GM23248 (cell line): ENCODE results near the gene FBXO46. TPM values are rescaled to one million over a fixed set of nuclear protein-coding genes. Genes with fewer than 3 reads are reported as not detected.

ENCODE experiments used
- DNase-seq: peaks from one replicate; pipeline ENCODE4 v3.0.0-alpha.2; 2015
- H2AFZ ChIP-seq: fragments of 200-600 bp; sonication (generic); 2 replicates; pipeline ENCODE4 v1.6.1; 2016; ENCODE audit warnings: antibody characterized with exemption
- H3F3A ChIP-seq: fragments of 200-600 bp; sonication (generic); 2 replicates; pipeline ENCODE4 v1.6.1; 2016; ENCODE audit warnings: mild to moderate bottlenecking, antibody characterized with exemption, mixed run types; ENCODE audit not compliant: insufficient read depth
- H3K27ac ChIP-seq: fragments of 200-600 bp; sonication (generic); 2 replicates; pipeline ENCODE4 v1.5.1; 2016; ENCODE audit warnings: mild to moderate bottlenecking
- H3K27me3 ChIP-seq: fragments of 200-600 bp; sonication (generic); replicated peaks from 2 replicates; pipeline ENCODE4 v1.6.1; 2016; ENCODE audit warnings: mild to moderate bottlenecking; ENCODE audit not compliant: insufficient read depth
- H3K36me3 ChIP-seq: fragments of 200-600 bp; sonication (generic); 2 replicates; pipeline ENCODE4 v1.6.1; 2016; ENCODE audit warnings: low read depth, mild to moderate bottlenecking
- H3K4me1 ChIP-seq: fragments of 200-600 bp; sonication (generic); 2 replicates; pipeline ENCODE4 v1.6.1; 2016; ENCODE audit warnings: mild to moderate bottlenecking; ENCODE audit not compliant: insufficient read depth
- H3K4me2 ChIP-seq: fragments of 200-600 bp; sonication (generic); one replicate; pipeline ENCODE4 v1.6.1; 2016; ENCODE audit warnings: mild to moderate bottlenecking; ENCODE audit not compliant: unreplicated experiment
- H3K4me3 ChIP-seq: fragments of 200-600 bp; sonication (generic); 2 replicates; pipeline ENCODE4 v1.5.1; 2016; ENCODE audit warnings: mild to moderate bottlenecking
- H3K79me2 ChIP-seq: fragments of 200-600 bp; sonication (generic); 2 replicates; pipeline ENCODE4 v1.6.1; 2016; ENCODE audit warnings: mild to moderate bottlenecking; ENCODE audit not compliant: insufficient read depth
- H3K9ac ChIP-seq: fragments of 200-600 bp; sonication (generic); 2 replicates; pipeline ENCODE4 v1.6.1; 2016; ENCODE audit warnings: mild to moderate bottlenecking
- H3K9me2 ChIP-seq: fragments of 200-600 bp; sonication (generic); 2 replicates; pipeline ENCODE4 v1.6.1; 2016; ENCODE audit warnings: mixed run types, mild to moderate bottlenecking, moderate library complexity; ENCODE audit not compliant: insufficient read depth
- H3K9me3 ChIP-seq: fragments of 200-600 bp; sonication (generic); one replicate; pipeline ENCODE4 v1.6.1; 2017; ENCODE audit warnings: low read depth
- H4K20me1 ChIP-seq: fragments of 200-600 bp; sonication (generic); 2 replicates; pipeline ENCODE4 v1.6.0; 2016; ENCODE audit not compliant: insufficient read depth
- EZH2 ChIP-seq: fragments of 200-600 bp; sonication (generic); IDR thresholded peaks from 2 replicates; pipeline ENCODE4 v1.6.1; 2018; ENCODE audit warnings: antibody characterized with exemption, mild to moderate bottlenecking; ENCODE audit not compliant: insufficient read depth, poor library complexity, severe bottlenecking
- EZH2phosphoT487 ChIP-seq: fragments of 200-600 bp; sonication (generic); IDR thresholded peaks from 2 replicates; pipeline ENCODE4 v1.6.1; 2018; ENCODE audit warnings: antibody characterized with exemption, moderate library complexity, mild to moderate bottlenecking, low read depth; ENCODE audit not compliant: insufficient read depth
- WGBS, 2 experiments: methylation state at CpG; one replicate each; pipeline ENCODE4 v1.1.6; 2015 to 2017; ENCODE audit warnings: low lambda C conversion rate in 2 of 2, low coverage in 1 of 2; ENCODE audit errors: missing lambda C conversion rate in 2 of 2; 5-methylcytosine and 5-hydroxymethylcytosine counted together
- in situ Hi-C: fragments of 300-500 bp; cut with MboI; formaldehyde crosslinking; loops from 2 replicates; pipeline ENCODE4 v1.15.0; 2020
- polyA plus RNA-seq: library from polyadenylated mRNA; unstranded; fragments of >200 nt; fragmentation: Nextera tagmentation; extraction: Ambion mirVana; gene quantifications from 2 replicates; pipeline ENCODE4 v1.2.1, GENCODE V29; 2016
- total RNA-seq: library from RNA; depleted of rRNA; stranded (reverse); fragments of >200 nt; shearing (Covaris generic); gene quantifications from 2 replicates; pipeline ENCODE4 v1.2.3, GENCODE V29; 2014

The FBXO46 gene
- total and polyA plus RNA-seq, 2 experiments from 2014 or later, result 3.1 to 6.3 TPM

- 63 to 66% methylated on average over 19 to 21 of the region's 21 CpGs for WGBS, 2 experiments
- peaks cover 5% of the 10 kb centered on the region; the same call in 1 of the 2 replicates for H3F3A ChIP-seq
- H3K9me3 ChIP-seq, result no peaks in the 10 kb centered on the region
- H3K4me3 ChIP-seq, result no peak overlapping the region
- in situ Hi-C loops, result no loop called here
- H3K4me2 ChIP-seq, result no peak overlapping the region
- no peak overlapping the region for H3K27ac ChIP-seq
- no peak overlapping the region for H2AFZ ChIP-seq
- no peaks in the 10 kb centered on the region for H4K20me1 ChIP-seq
- TF ChIP-seq EZH2phosphoT487 (no peak), EZH2 (no peak)
- H3K79me2 ChIP-seq, result peaks cover 18% of the 10 kb centered on the region; the same call in 1 of the 2 replicates
- H3K9ac ChIP-seq, result no peak overlapping the region
- H3K4me1 ChIP-seq, result peaks cover 5% of the 10 kb centered on the region; the same call in 1 of the 2 replicates
- no peaks in the 10 kb centered on the region for H3K27me3 ChIP-seq
- no peak for DNase-seq
- H3K36me3 ChIP-seq, result no peaks in the 10 kb centered on the region
- no peaks in the 10 kb centered on the region for H3K9me2 ChIP-seq
These were observed 34.4 kb upstream of the FBXO46 start for GRCh38 chr19:45764945-45765701.

GRCh38 chr19:45764475-45764874 is 33.8 kb upstream of the FBXO46 start:
- H3F3A ChIP-seq, result no peaks in the 10 kb centered on the region
- no peak for DNase-seq
- H3K4me1 ChIP-seq, result peaks cover 5% of the 10 kb centered on the region; the same call in 1 of the 2 replicates
- H3K9me3 ChIP-seq, result no peaks in the 10 kb centered on the region
- no peak overlapping the region for H3K4me2 ChIP-seq
- TF ChIP-seq EZH2 (no peak), EZH2phosphoT487 (no peak)
- no peaks in the 10 kb centered on the region for H3K27me3 ChIP-seq
- H3K4me3 ChIP-seq, result no peak overlapping the region
- WGBS, 2 experiments, result 79 to 84% methylated on average over 6 of the region's 6 CpGs
- no peaks in the 10 kb centered on the region for H3K9me2 ChIP-seq
- H3K9ac ChIP-seq, result no peak overlapping the region
- H3K36me3 ChIP-seq, result no peaks in the 10 kb centered on the region
- in situ Hi-C loops, result no loop called here
- no peak overlapping the region for H3K27ac ChIP-seq
- no peak overlapping the region for H2AFZ ChIP-seq
- no peaks in the 10 kb centered on the region for H4K20me1 ChIP-seq
- peaks cover 18% of the 10 kb centered on the region; the same call in 1 of the 2 replicates for H3K79me2 ChIP-seq

GRCh38 chr19:45763691-45764294 is 33.1 kb upstream of the FBXO46 start:
- H3K4me1 ChIP-seq, result peaks cover 5% of the 10 kb centered on the region; the same call in 1 of the 2 replicates
- H3K79me2 ChIP-seq, result peaks cover 18% of the 10 kb centered on the region; the same call in 1 of the 2 replicates
- H4K20me1 ChIP-seq, result no peaks in the 10 kb centered on the region
- H3K36me3 ChIP-seq, result no peaks in the 10 kb centered on the region
- no peak for TF ChIP-seq EZH2phosphoT487
- TF ChIP-seq EZH2, result no peak
- no peaks in the 10 kb centered on the region for H3K27me3 ChIP-seq
- H3K9me2 ChIP-seq, result no peaks in the 10 kb centered on the region
- no peak overlapping the region for H2AFZ ChIP-seq
- no peak overlapping the region for H3K27ac ChIP-seq
- H3K9ac ChIP-seq, result no peak overlapping the region
- in situ Hi-C loops, result no loop called here
- DNase-seq, result no peak
- no peak overlapping the region for H3K4me2 ChIP-seq
- H3F3A ChIP-seq, result no peaks in the 10 kb centered on the region
- H3K9me3 ChIP-seq, result no peaks in the 10 kb centered on the region
- WGBS, 2 experiments, result 24 to 28% methylated on average over 26 of the region's 27 CpGs
- no peak overlapping the region for H3K4me3 ChIP-seq

- no peak for DNase-seq
- H3K9me3 ChIP-seq, result no peaks in the 10 kb centered on the region
- 83 to 84% methylated on average over 15 of the region's 15 CpGs for WGBS, 2 experiments
- H3K9ac ChIP-seq, result no peak overlapping the region
- H3K4me3 ChIP-seq, result no peak overlapping the region
- H3K4me2 ChIP-seq, result no peak overlapping the region
- H3K9me2 ChIP-seq, result no peaks in the 10 kb centered on the region
- H3K79me2 ChIP-seq, result peaks cover 18% of the 10 kb centered on the region; the same call in 1 of the 2 replicates
- H3F3A ChIP-seq, result no peaks in the 10 kb centered on the region
- H3K27ac ChIP-seq, result no peak overlapping the region
- TF ChIP-seq EZH2 (no peak), EZH2phosphoT487 (no peak)
- H2AFZ ChIP-seq, result no peak overlapping the region
- in situ Hi-C loops, result no loop called here
- no peaks in the 10 kb centered on the region for H3K36me3 ChIP-seq
- H3K27me3 ChIP-seq, result no peaks in the 10 kb centered on the region
- no peaks in the 10 kb centered on the region for H4K20me1 ChIP-seq
- peaks cover 5% of the 10 kb centered on the region; the same call in 1 of the 2 replicates for H3K4me1 ChIP-seq
These were observed 32.4 kb upstream of the FBXO46 start for GRCh38 chr19:45762870-45763631.
